ENCODE data around the gene C11orf91. TPM values are rescaled to one million over a fixed set of nuclear protein-coding genes. Genes with fewer than 3 reads are reported as not detected.

The C11orf91 gene
- total RNA-seq, 2 experiments from 2014 or later = not detected

- Mint-ChIP-seq H3K9me3 (no peaks in the 10 kb centered on the region), H3K27ac (no peak overlapping the region), H3K4me1 (ENCODE audit: low read depth) (peaks cover 17% of the 10 kb centered on the region), H3K36me3 (peaks cover 8% of the 10 kb centered on the region), H3K27me3 (peaks cover 4% of the 10 kb centered on the region), H3K4me3 (no peak overlapping the region)
- ChIA-PET CTCF (interaction anchor here (0.9 kb wide), 1 partner anchor 12 kb away, joined by 3 read pairs; no protein-coding TSS in a partner anchor), POLR2A (no interaction called here)
- intact Hi-C loops (cut with micrococcal nuclease) = loop anchor here (10.0 kb wide), 1 partner anchor 450 kb away; the partner anchor contains the start of gene HIPK3
- DNase-seq = no peak
These were observed 3.8 kb upstream of the C11orf91 start for GRCh38 chr11:33704240-33705002.

GRCh38 chr11:33703788-33704187 lies 3.2 kb upstream of the C11orf91 start:
- peaks cover 2% of the 10 kb centered on the region for H3K36me3 Mint-ChIP-seq
- DNase-seq = no peak
- H3K9me3 Mint-ChIP-seq = no peaks in the 10 kb centered on the region
- ChIA-PET CTCF (interaction anchor here (1.1 kb wide), 1 partner anchor 39 kb away, joined by 3 read pairs; no protein-coding TSS in a partner anchor), POLR2A (no interaction called here)
- no peak overlapping the region for H3K4me3 Mint-ChIP-seq
- intact Hi-C loops (cut with micrococcal nuclease) = loop anchor here (10.0 kb wide), 1 partner anchor 449 kb away; the partner anchor contains the start of gene HIPK3
- peaks cover 17% of the 10 kb centered on the region for H3K4me1 Mint-ChIP-seq (ENCODE audit: low read depth)
- no peak overlapping the region for H3K27ac Mint-ChIP-seq
- H3K27me3 Mint-ChIP-seq = peaks cover 4% of the 10 kb centered on the region

GRCh38 chr11:33703234-33703633 lies 2.6 kb upstream of the C11orf91 start:
- no peak for DNase-seq
- H3K27me3 Mint-ChIP-seq = peaks cover 4% of the 10 kb centered on the region
- no peak overlapping the region for H3K27ac Mint-ChIP-seq
- no peaks in the 10 kb centered on the region for H3K36me3 Mint-ChIP-seq
- H3K4me1 Mint-ChIP-seq (ENCODE audit: low read depth) = peaks cover 17% of the 10 kb centered on the region
- CTCF ChIA-PET = interaction anchor here (1.1 kb wide), 1 partner anchor 39 kb away, joined by 3 read pairs; no protein-coding TSS in a partner anchor
- POLR2A ChIA-PET = no interaction called here
- H3K4me3 Mint-ChIP-seq = no peak overlapping the region
- H3K9me3 Mint-ChIP-seq = no peaks in the 10 kb centered on the region
- intact Hi-C loops (cut with micrococcal nuclease) = loop anchor here (10.0 kb wide), 1 partner anchor 448 kb away; the partner anchor contains the start of gene HIPK3

GRCh38 chr11:33701302-33702230 lies 940 bp upstream of the C11orf91 start:
- CTCF ChIA-PET = interaction anchor here (0.8 to 2.7 kb wide), 4 partner anchors 14 to 41 kb away, joined by 3 to 13 read pairs (median 4); no protein-coding TSS in a partner anchor
- H3K4me3 Mint-ChIP-seq = peak overlapping the region; percentile 83
- intact Hi-C loops (cut with micrococcal nuclease) = loop anchor here (2.0 to 10.0 kb wide), 2 partner anchors 447 to 691 kb away; partner anchors contain the start of gene HIPK3
- no peak for DNase-seq
- POLR2A ChIA-PET = interaction anchor here (0.9 to 1.7 kb wide), 4 partner anchors 10 to 34 kb away, joined by 3 to 5 read pairs (median 4); partner anchors contain the start of gene CD59
- no peaks in the 10 kb centered on the region for H3K36me3 Mint-ChIP-seq
- H3K9me3 Mint-ChIP-seq = no peaks in the 10 kb centered on the region
- no peak overlapping the region for H3K27ac Mint-ChIP-seq
- peaks cover 14% of the 10 kb centered on the region for H3K4me1 Mint-ChIP-seq (ENCODE audit: low read depth)
- H3K27me3 Mint-ChIP-seq = peaks cover 10% of the 10 kb centered on the region

- H3K4me1 Mint-ChIP-seq (ENCODE audit: low read depth) = peaks cover 11% of the 10 kb centered on the region
- peak overlapping the region; percentile 83 for H3K4me3 Mint-ChIP-seq
- intact Hi-C loops (cut with micrococcal nuclease) = loop anchor here (1.0 to 10.0 kb wide), 5 partner anchors 10 to 689 kb away; partner anchors contain the start of genes FBXO3 and HIPK3
- POLR2A ChIA-PET = no interaction called here
- no peak for DNase-seq
- H3K27me3 Mint-ChIP-seq = peaks cover 18% of the 10 kb centered on the region
- no peaks in the 10 kb centered on the region for H3K36me3 Mint-ChIP-seq
- H3K27ac Mint-ChIP-seq = no peak overlapping the region
- CTCF ChIA-PET = interaction anchor here (0.7 to 2.7 kb wide), 3 partner anchors 9 to 128 kb away, joined by 3 to 13 read pairs (median 3); no protein-coding TSS in a partner anchor
- H3K9me3 Mint-ChIP-seq = no peaks in the 10 kb centered on the region
These were observed 544 bp downstream of the C11orf91 start for GRCh38 chr11:33700063-33700501.

GRCh38 chr11:33699515-33700062 lies 1.0 kb downstream of the C11orf91 start:
- intact Hi-C loops (cut with micrococcal nuclease) = loop anchor here (1.0 to 10.0 kb wide), 5 partner anchors 9 to 689 kb away; partner anchors contain the start of genes FBXO3 and HIPK3
- no peaks in the 10 kb centered on the region for H3K9me3 Mint-ChIP-seq
- no peaks in the 10 kb centered on the region for H3K36me3 Mint-ChIP-seq
- H3K27me3 Mint-ChIP-seq = peaks cover 18% of the 10 kb centered on the region
- H3K4me3 Mint-ChIP-seq = peak overlapping the region; percentile 83
- ChIA-PET POLR2A (no interaction called here), CTCF (interaction anchor here (0.7 to 0.9 kb wide), 2 partner anchors 8 to 129 kb away, joined by 3 read pairs; no protein-coding TSS in a partner anchor)
- no peak overlapping the region for H3K27ac Mint-ChIP-seq
- no peak for DNase-seq
- H3K4me1 Mint-ChIP-seq (ENCODE audit: low read depth) = peaks cover 11% of the 10 kb centered on the region

- intact Hi-C loops (cut with micrococcal nuclease) = no loop called here
- Mint-ChIP-seq H3K27me3 (peaks cover 18% of the 10 kb centered on the region), H3K9me3 (no peaks in the 10 kb centered on the region), H3K4me1 (ENCODE audit: low read depth) (peaks cover 11% of the 10 kb centered on the region), H3K27ac (no peak overlapping the region), H3K4me3 (no peak overlapping the region), H3K36me3 (no peaks in the 10 kb centered on the region)
- DNase-seq = no peak
- CTCF ChIA-PET = no interaction called here
- POLR2A ChIA-PET = no interaction called here
These were observed 1.7 kb downstream of the C11orf91 start for GRCh38 chr11:33698921-33699320.

GRCh38 chr11:33697997-33698396 lies 2.6 kb downstream of the C11orf91 start:
- no peaks in the 10 kb centered on the region for H3K36me3 Mint-ChIP-seq
- intact Hi-C loops (cut with micrococcal nuclease) = no loop called here
- ChIA-PET CTCF (no interaction called here), POLR2A (no interaction called here)
- no peaks in the 10 kb centered on the region for H3K9me3 Mint-ChIP-seq
- DNase-seq = no peak
- H3K4me3 Mint-ChIP-seq = no peak overlapping the region
- peaks cover 20% of the 10 kb centered on the region for H3K27me3 Mint-ChIP-seq
- peaks cover 11% of the 10 kb centered on the region for H3K4me1 Mint-ChIP-seq (ENCODE audit: low read depth)
- no peak overlapping the region for H3K27ac Mint-ChIP-seq

GRCh38 chr11:33696931-33697638 lies 3.5 kb downstream of the C11orf91 start:
- intact Hi-C loops (cut with micrococcal nuclease) = no loop called here
- H3K27me3 Mint-ChIP-seq = peaks cover 22% of the 10 kb centered on the region
- CTCF ChIA-PET = interaction anchor here (1.2 kb wide), 1 partner anchor 46 kb away, joined by 3 read pairs; no protein-coding TSS in a partner anchor
- no peaks in the 10 kb centered on the region for H3K36me3 Mint-ChIP-seq
- no peak overlapping the region for H3K27ac Mint-ChIP-seq
- POLR2A ChIA-PET = no interaction called here
- no peak overlapping the region for H3K4me3 Mint-ChIP-seq
- peaks cover 11% of the 10 kb centered on the region for H3K4me1 Mint-ChIP-seq (ENCODE audit: low read depth)
- no peak for DNase-seq
- no peaks in the 10 kb centered on the region for H3K9me3 Mint-ChIP-seq

GRCh38 chr11:33696411-33696810 lies 4.2 kb downstream of the C11orf91 start:
- no peaks in the 10 kb centered on the region for H3K9me3 Mint-ChIP-seq
- H3K27ac Mint-ChIP-seq = no peak overlapping the region
- H3K4me1 Mint-ChIP-seq (ENCODE audit: low read depth) = peaks cover 9% of the 10 kb centered on the region
- no peaks in the 10 kb centered on the region for H3K36me3 Mint-ChIP-seq
- DNase-seq = no peak
- intact Hi-C loops (cut with micrococcal nuclease) = no loop called here
- POLR2A ChIA-PET = no interaction called here
- CTCF ChIA-PET = interaction anchor here (1.2 kb wide), 1 partner anchor 46 kb away, joined by 3 read pairs; no protein-coding TSS in a partner anchor
- H3K27me3 Mint-ChIP-seq = peaks cover 22% of the 10 kb centered on the region
- H3K4me3 Mint-ChIP-seq = no peak overlapping the region

GRCh38 chr11:33695051-33695566 lies 5.5 kb downstream of the C11orf91 start:
- intact Hi-C loops (cut with micrococcal nuclease) = no loop called here
- H3K4me1 Mint-ChIP-seq (ENCODE audit: low read depth) = peaks cover 15% of the 10 kb centered on the region
- H3K9me3 Mint-ChIP-seq = no peaks in the 10 kb centered on the region
- no peak overlapping the region for H3K4me3 Mint-ChIP-seq
- no peak overlapping the region for H3K27ac Mint-ChIP-seq
- ChIA-PET POLR2A (interaction anchor here (1.3 kb wide), 1 partner anchor 13 kb away, joined by 4 read pairs; no protein-coding TSS in a partner anchor), CTCF (no interaction called here)
- DNase-seq = no peak
- H3K36me3 Mint-ChIP-seq = no peaks in the 10 kb centered on the region
- H3K27me3 Mint-ChIP-seq = peaks cover 22% of the 10 kb centered on the region
